ENCODE data around the gene PTPRS. TPM values are rescaled to one million over a fixed set of nuclear protein-coding genes. Genes with fewer than 3 reads are reported as not detected.
"Not testable (repeated sequence)": the region's sequence is repeated elsewhere in the genome, so short reads cannot be mapped to it uniquely, and the experiment has no call there.

Gene PTPRS
- total RNA-seq, 2 experiments from 2014 or later = 3.5 to 4.1 TPM

- peaks cover 2% of the 10 kb centered on the region for H3K4me1 Mint-ChIP-seq
- no peaks in the 10 kb centered on the region for H3K9me3 Mint-ChIP-seq
- H3K4me3 Mint-ChIP-seq = no peak overlapping the region
- no peak for DNase-seq
- H3K27ac Mint-ChIP-seq = no peak overlapping the region
- peaks cover 66% of the 10 kb centered on the region for H3K27me3 Mint-ChIP-seq
- H3K36me3 Mint-ChIP-seq = no peaks in the 10 kb centered on the region
These were observed 10.3 kb downstream of the PTPRS start for GRCh38 chr19:5330307-5330720.

DNA sequence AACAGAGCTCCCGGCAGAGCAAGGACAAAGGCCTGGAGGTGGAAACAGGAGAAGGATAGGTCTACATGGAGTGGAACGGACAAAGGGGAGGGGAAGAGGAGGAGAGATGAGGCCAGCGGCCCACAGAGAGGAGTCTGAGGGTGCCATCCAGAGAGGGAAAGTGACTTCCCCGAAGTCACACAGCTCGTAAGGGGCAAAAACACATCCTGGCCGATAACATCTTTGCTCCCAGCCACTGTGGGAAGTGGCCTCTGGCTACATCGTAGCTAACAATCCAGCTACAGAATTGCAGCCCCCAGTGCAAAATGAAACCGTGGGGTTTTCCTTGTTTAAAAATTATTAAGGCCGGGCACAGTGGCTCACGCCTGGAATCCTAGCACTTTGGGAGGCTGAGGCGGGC, 11.5 kb downstream of the PTPRS start:
- no peak overlapping the region for H3K4me3 Mint-ChIP-seq
- no peak overlapping the region for H3K27ac Mint-ChIP-seq
- DNase-seq = no peak
- H3K4me1 Mint-ChIP-seq = no peaks in the 10 kb centered on the region
- peaks cover 55% of the 10 kb centered on the region for H3K27me3 Mint-ChIP-seq
- H3K36me3 Mint-ChIP-seq = no peaks in the 10 kb centered on the region
- peaks cover 2% of the 10 kb centered on the region for H3K9me3 Mint-ChIP-seq

DNA sequence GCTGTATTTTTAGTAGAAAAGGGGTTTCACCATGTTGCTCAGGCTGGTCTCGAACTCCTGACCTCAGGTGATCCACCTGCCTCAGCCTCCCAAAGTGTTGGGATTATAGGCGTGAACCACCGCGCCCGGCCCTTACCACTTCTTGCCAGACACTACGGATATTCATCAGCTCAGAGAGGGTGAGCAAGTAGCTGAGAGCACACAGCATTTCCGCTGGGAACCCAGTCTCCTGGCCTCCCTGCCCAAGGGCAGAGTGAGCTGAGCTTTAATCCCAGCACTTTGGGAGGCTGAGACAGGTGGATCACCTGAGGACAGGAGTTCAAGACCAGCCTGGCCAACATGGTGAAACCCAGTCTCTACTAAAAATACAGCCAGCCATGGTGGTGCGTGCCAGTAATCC, 12.2 kb downstream of the PTPRS start:
- DNase-seq, H3K36me3 Mint-ChIP-seq, H3K4me1 Mint-ChIP-seq, H3K9me3 Mint-ChIP-seq, H3K4me3 Mint-ChIP-seq, H3K27ac Mint-ChIP-seq: not testable (repeated sequence)
- peaks cover 52% of the 10 kb centered on the region for H3K27me3 Mint-ChIP-seq

- DNase-seq = no peak
- H3K27me3 Mint-ChIP-seq = peaks cover 58% of the 10 kb centered on the region
- no peaks in the 10 kb centered on the region for H3K36me3 Mint-ChIP-seq
- H3K4me1 Mint-ChIP-seq = peaks cover 2% of the 10 kb centered on the region
- peaks cover 2% of the 10 kb centered on the region for H3K9me3 Mint-ChIP-seq
- H3K4me3 Mint-ChIP-seq = no peak overlapping the region
- no peak overlapping the region for H3K27ac Mint-ChIP-seq
These were observed 13.5 kb downstream of the PTPRS start for GRCh38 chr19:5326986-5327623.

GRCh38 chr19:5326545-5326944, 14.1 kb downstream of the PTPRS start:
- Mint-ChIP-seq H3K27me3 (peaks cover 53% of the 10 kb centered on the region), H3K36me3 (no peaks in the 10 kb centered on the region)

DNA sequence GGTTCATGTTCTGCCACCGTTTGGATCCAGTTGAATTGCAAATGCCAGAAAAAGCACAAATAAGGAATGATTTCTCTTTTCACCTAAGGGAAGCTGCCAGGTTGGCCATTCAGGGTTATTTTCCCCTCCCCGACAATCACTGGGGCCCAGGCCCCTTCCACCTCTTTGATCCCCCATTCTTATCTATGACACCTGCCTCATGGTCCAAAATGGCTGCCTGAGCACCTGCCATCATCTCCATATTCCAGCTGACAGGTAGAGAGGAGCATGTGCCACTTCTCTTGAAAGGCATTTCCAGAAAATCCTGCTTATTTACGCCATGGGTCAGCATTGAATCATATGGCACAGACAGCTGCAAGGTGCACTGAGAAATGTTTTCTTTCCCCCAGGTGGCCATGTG, 15.7 kb downstream of the PTPRS start:
- Mint-ChIP-seq H3K4me3 (no peak overlapping the region), H3K36me3 (no peaks in the 10 kb centered on the region), H3K4me1 (peaks cover 5% of the 10 kb centered on the region), H3K27me3 (peaks cover 55% of the 10 kb centered on the region), H3K9me3 (peaks cover 2% of the 10 kb centered on the region), H3K27ac (no peak overlapping the region)
- DNase-seq = no peak

More at GRCh38 chr19:5326545-5326944, 14.1 kb downstream of the PTPRS start:
- H3K27ac Mint-ChIP-seq = no peak overlapping the region
- H3K4me1 Mint-ChIP-seq = peaks cover 5% of the 10 kb centered on the region
- DNase-seq = no peak
- H3K9me3 Mint-ChIP-seq = peaks cover 2% of the 10 kb centered on the region
- H3K4me3 Mint-ChIP-seq = no peak overlapping the region

DNA sequence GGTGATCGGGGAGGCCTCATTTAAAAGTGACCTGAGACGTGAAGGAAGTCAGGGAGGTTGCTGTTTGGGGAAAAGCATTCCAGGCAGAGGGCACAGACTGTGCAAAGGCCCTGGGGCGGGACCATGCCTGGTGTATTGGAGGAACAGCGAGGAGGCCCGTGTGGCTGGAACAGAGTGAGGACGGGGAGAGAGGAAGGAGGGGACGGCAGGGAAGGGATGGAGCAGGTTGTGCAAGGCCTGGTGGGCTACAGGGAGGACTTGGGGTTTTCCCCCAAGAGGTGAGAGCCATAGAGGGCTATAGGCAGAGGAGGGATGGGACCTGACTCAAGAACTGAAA, 17.2 kb downstream of the PTPRS start:
- Mint-ChIP-seq H3K4me3 (no peak overlapping the region), H3K9me3 (peaks cover 2% of the 10 kb centered on the region), H3K27me3 (peaks cover 43% of the 10 kb centered on the region), H3K36me3 (no peaks in the 10 kb centered on the region), H3K4me1 (peaks cover 5% of the 10 kb centered on the region), H3K27ac (no peak overlapping the region)
- no peak for DNase-seq

GRCh38 chr19:5321851-5322681, 18.5 kb downstream of the PTPRS start:
- peaks cover 33% of the 10 kb centered on the region for H3K27me3 Mint-ChIP-seq
- DNase-seq = peak; percentile 50
- peaks cover 2% of the 10 kb centered on the region for H3K9me3 Mint-ChIP-seq
- peak overlapping the region; percentile 20 for H3K27ac Mint-ChIP-seq
- no peak overlapping the region for H3K4me3 Mint-ChIP-seq
- H3K36me3 Mint-ChIP-seq = no peaks in the 10 kb centered on the region
- peaks cover 5% of the 10 kb centered on the region for H3K4me1 Mint-ChIP-seq

DNA sequence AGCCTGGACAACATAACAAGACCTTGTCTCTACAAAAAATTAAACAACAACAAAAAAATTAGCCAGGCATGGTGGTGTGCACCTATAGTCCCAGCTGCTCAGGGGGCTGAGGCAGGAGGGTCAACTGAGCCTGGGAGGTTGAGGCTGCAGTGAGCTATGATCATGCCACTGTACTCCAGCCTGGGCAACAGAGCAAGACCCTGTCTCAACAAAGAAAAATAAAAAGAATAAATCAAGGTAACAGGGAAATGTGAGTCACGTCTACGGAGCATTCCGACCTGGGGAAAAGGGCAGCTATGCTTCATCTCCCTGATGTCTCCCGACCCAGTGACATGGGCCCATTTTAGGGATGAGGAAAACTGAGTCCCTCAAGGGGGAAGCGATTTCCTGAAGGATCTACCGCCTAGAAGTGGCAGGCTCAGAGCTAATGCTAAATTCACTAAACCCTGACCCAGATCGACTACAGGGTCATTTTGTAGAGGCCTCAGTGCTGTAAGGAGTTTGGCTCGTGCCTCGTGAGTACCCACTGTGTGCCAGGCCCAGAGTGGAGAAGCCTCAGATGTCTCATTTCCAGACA, 19.5 kb downstream of the PTPRS start:
- no peak for DNase-seq
- peaks cover 5% of the 10 kb centered on the region for H3K4me1 Mint-ChIP-seq
- H3K36me3 Mint-ChIP-seq = no peaks in the 10 kb centered on the region
- no peak overlapping the region for H3K4me3 Mint-ChIP-seq
- H3K27me3 Mint-ChIP-seq = peaks cover 28% of the 10 kb centered on the region
- peaks cover 2% of the 10 kb centered on the region for H3K9me3 Mint-ChIP-seq
- H3K27ac Mint-ChIP-seq = no peak overlapping the region

DNA sequence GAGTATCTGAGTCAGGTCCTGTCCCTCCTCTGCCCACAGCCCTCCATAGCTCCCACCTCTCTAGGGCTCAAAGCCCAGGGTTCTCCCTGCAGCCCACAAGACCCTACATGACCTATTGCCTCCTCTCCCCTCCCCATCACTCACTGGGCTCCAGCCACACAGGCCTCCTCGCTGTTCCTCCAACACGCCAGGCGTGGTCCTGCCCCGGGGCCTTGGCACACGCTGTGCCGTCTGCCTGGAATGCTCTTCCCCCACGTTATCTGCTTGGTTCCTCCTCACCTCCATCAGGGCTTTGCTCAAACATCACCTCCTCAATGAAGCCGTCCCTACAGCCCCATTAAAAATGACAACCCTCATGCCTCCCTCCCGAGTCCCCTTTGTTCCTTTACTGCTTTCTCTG, 21.1 kb downstream of the PTPRS start:
- Mint-ChIP-seq H3K9me3 (no peaks in the 10 kb centered on the region), H3K27me3 (peaks cover 33% of the 10 kb centered on the region), H3K4me3 (no peak overlapping the region), H3K36me3 (no peaks in the 10 kb centered on the region), H3K4me1 (peaks cover 5% of the 10 kb centered on the region), H3K27ac (no peak overlapping the region)
- no peak for DNase-seq

GRCh38 chr19:5318306-5318705, 22.3 kb downstream of the PTPRS start:
- H3K4me3 Mint-ChIP-seq = no peak overlapping the region
- H3K4me1 Mint-ChIP-seq = peaks cover 5% of the 10 kb centered on the region
- peaks cover 28% of the 10 kb centered on the region for H3K27me3 Mint-ChIP-seq
- DNase-seq = no peak
- H3K36me3 Mint-ChIP-seq = no peaks in the 10 kb centered on the region
- H3K9me3 Mint-ChIP-seq = no peaks in the 10 kb centered on the region
- no peak overlapping the region for H3K27ac Mint-ChIP-seq

- Mint-ChIP-seq H3K4me1 (peaks cover 5% of the 10 kb centered on the region), H3K27ac (no peak overlapping the region), H3K4me3 (no peak overlapping the region), H3K36me3 (no peaks in the 10 kb centered on the region), H3K9me3 (no peaks in the 10 kb centered on the region), H3K27me3 (peaks cover 18% of the 10 kb centered on the region)
- DNase-seq = no peak
These were observed 23.3 kb downstream of the PTPRS start for GRCh38 chr19:5317321-5317720.

- Mint-ChIP-seq H3K4me1 (no peaks in the 10 kb centered on the region), H3K36me3 (no peaks in the 10 kb centered on the region), H3K27ac (no peak overlapping the region), H3K4me3 (no peak overlapping the region), H3K27me3 (peaks cover 11% of the 10 kb centered on the region), H3K9me3 (no peaks in the 10 kb centered on the region)
- no peak for DNase-seq
These were observed 24.5 kb downstream of the PTPRS start for GRCh38 chr19:5316138-5316537.

DNA sequence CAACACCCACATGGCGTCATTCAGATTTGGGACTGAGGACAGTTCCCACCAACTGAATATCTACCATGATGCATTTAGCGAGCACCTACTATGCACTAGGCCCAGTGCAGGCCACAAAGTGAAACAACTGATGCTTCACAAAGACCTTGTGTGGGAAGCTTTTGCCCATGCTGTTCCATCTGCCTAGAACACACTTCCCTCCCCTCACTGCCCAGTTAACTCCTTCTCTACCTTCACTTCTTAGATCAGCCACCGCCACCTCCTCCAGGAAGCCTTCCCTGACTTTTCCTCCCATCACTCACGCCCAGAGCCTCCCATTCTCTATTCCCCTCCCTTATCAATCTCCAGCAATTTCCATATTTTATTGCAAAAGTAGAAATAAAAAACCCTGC, 25.7 kb downstream of the PTPRS start:
- no peaks in the 10 kb centered on the region for H3K36me3 Mint-ChIP-seq
- H3K4me1 Mint-ChIP-seq = no peaks in the 10 kb centered on the region
- no peak for DNase-seq

GRCh38 chr19:5314012-5314906, 26.4 kb downstream of the PTPRS start:
- Mint-ChIP-seq H3K4me3 (no peak overlapping the region), H3K4me1 (no peaks in the 10 kb centered on the region), H3K9me3 (no peaks in the 10 kb centered on the region), H3K27ac (no peak overlapping the region), H3K36me3 (no peaks in the 10 kb centered on the region), H3K27me3 (peaks cover 4% of the 10 kb centered on the region)
- no peak for DNase-seq

More for the DNA sequence above, 25.7 kb downstream of the PTPRS start:
- Mint-ChIP-seq H3K4me3 (no peak overlapping the region), H3K27me3 (peaks cover 4% of the 10 kb centered on the region), H3K9me3 (no peaks in the 10 kb centered on the region), H3K27ac (no peak overlapping the region)
